ENCODE results near the gene FHOD3.

DNA sequence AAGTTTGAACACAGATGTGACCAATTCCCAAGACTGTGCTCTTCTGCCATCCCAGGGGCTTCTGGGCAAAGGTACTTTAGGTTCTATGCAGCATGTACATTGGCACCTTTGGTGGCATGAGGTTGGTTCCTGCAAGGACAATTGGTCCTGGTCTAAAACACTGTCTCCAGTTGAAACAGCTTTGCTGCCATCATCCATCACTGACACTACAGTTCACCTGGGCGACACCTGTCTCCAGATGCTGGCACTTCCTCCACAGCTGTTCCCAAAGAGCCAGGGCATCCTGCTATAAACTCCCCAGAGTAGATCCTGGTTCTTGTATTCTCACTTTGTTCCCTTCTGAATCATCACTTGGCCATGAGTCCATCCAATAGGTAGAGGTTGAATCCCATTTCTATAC lies 60.6 kb downstream of the FHOD3 start:
- no peak for TF ChIP-seq GATA3 (IDR thresholded peaks at IDR 0.05; ENCODE audit: low read depth, low read length)
- TF ChIP-seq GATA2 (IDR thresholded peaks at IDR 0.05; ENCODE audit: low read depth, low read length): no peak

All from SH-SY5Y (cell line).